HG03354 (cell line): Measurements from ENCODE around the gene FGF13.

ENCODE experiments used
- ATAC-seq: cut with Tn5 transposase; IDR thresholded peaks from one replicate; pipeline ENCODE4 v1.9.1; 2021; ENCODE audit warnings: mild to moderate bottlenecking; ENCODE audit not compliant: unreplicated experiment, poor library complexity, severe bottlenecking

Gene FGF13

DNA sequence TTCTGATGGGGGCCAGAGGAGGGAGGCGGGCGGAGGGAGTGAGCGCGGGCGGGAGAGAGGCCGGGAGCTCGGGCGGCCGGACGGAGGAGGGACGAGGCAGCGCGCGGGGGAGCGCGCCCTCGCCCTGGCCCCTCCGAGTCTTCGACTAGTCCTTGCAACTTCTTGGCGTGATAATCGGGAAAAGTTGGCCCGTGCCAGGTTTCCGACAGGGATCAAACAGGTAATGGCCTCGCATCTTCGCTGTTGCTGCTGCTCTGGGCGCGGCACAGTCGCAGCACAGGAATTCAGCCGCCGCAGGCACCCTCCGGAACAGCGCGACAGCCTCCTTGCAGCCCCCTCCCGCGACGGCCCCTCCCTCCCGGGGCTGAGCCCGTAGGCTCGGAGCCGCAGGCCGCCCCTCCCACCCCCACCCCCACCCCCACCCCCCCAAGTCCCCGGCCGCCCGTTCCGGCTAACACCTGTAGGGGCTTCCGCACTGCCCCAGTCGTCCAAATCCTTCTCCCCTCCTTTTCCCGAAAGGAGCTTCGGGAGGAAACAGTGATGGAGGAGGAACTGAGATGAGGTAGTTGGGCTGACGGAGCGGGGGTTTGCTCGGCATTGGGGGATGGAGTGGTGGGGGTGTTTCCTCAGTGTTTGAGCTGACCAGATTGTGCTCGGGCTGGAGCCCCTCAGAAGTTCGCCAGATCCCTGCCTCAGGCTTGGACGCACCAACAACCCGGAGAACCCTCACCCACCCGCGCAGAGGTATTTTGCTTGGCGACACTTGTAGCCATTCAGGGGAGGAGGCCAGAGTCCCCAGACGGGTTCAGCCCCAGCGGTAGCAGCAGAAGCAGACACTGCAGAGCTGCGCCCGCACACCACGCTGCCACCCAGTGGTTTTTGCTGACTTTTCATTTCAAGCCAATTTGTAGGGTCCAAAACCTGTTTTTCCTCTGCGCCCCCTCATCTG, at the start of gene FGF13:
Gene FGF13 (minus strand): TSS at position 319 of the 949 bp plus-strand sequence. CDS start 714 bp downstream, outside the sequence.
- no peak for ATAC-seq

GRCh38 chrX:138759217-138759943, 47.9 kb upstream of the FGF13 start:
- no peak for ATAC-seq

DNA sequence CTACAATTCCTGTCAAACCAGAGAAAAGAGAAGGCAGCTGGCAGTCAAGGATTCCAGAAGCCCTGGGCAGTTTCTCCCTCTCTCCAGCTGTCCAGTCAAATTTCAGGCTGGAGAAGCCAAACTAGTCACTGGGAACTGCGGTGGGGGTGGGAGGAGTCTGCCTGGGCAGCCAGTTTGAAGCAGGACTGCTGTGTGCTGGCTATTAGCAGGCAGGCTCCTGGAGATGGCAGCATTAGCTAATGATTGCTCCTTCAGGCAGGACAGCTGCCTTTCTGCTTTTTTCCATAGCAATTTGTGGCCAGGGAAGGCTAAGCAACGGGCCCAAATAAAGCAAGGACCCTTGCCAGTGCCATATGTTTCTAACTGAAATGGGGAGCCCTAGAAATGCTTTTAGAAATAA, 44.7 kb upstream of the FGF13 start:
- ATAC-seq: no peak

GRCh38 chrX:138754861-138755260, 43.3 kb upstream of the FGF13 start:
- no peak for ATAC-seq

DNA sequence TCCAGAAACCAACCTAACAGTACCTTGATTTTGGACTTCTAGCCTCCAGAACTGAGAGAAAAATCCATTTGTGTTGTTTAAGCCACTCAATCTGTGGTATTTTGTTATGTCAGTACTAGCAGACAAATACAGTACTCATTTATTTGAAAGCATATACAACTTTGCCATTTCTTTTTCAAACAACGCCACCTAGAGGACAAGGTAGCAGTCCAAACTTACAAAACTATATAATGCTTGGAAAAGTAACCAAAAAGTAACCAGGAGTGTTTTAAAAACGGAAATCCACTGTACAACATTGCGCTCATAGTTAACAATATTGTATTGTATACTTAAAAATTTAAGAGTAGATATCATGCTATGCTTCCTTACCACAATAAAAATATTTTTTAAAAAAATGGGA, 37.0 kb upstream of the FGF13 start:
- ATAC-seq: no peak

GRCh38 chrX:138745196-138745595, 33.7 kb upstream of the FGF13 start:
- ATAC-seq: peak; percentile 82

DNA sequence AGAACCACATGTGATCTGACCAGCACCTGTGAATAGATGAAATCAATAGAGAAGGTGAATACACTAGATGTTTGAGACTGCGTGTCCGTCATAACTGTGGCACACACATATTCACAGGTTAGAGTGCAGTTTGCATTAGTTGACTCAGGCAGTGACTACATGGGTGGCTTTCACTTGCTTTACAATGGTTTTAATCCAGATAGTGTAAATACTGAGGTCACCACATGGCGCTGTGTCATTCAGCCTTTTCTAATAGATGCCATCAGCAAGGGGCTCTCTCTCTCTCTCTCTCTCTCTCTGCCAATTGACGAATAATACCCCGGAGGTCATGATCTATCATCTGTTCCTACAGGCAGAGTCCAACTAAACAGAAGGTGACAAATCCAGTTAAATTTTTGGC, 30.7 kb upstream of the FGF13 start:
- no peak for ATAC-seq

GRCh38 chrX:138740341-138740740, 28.8 kb upstream of the FGF13 start:
- ATAC-seq: no peak

DNA sequence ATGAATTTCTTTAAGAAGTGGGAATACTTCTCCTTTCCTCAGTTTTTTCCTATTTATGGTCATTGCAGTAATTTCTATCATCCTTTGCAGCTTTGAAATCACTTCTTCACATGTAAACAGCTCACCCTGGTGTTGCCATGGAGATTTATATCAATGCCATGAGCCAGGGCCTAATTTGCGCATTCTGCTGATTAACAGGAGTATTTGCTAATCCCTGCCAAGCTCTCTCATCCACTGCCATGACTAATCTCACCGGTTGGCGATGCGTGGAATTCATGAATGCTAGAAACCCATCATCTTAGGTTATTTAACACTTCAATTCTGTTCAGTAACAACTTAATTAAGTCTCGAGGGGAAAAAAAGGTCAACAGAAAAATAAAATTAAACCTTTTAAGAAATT, 11.8 kb upstream of the FGF13 start:
- ATAC-seq: no peak

- no peak for ATAC-seq
Measured at GRCh38 chrX:138719396-138719795, 7.9 kb upstream of the FGF13 start.

- ATAC-seq: no peak
Measured at GRCh38 chrX:138718941-138719340, 7.4 kb upstream of the FGF13 start.

GRCh38 chrX:138710866-138711341, 613 bp downstream of the FGF13 start:
- no peak for ATAC-seq

DNA sequence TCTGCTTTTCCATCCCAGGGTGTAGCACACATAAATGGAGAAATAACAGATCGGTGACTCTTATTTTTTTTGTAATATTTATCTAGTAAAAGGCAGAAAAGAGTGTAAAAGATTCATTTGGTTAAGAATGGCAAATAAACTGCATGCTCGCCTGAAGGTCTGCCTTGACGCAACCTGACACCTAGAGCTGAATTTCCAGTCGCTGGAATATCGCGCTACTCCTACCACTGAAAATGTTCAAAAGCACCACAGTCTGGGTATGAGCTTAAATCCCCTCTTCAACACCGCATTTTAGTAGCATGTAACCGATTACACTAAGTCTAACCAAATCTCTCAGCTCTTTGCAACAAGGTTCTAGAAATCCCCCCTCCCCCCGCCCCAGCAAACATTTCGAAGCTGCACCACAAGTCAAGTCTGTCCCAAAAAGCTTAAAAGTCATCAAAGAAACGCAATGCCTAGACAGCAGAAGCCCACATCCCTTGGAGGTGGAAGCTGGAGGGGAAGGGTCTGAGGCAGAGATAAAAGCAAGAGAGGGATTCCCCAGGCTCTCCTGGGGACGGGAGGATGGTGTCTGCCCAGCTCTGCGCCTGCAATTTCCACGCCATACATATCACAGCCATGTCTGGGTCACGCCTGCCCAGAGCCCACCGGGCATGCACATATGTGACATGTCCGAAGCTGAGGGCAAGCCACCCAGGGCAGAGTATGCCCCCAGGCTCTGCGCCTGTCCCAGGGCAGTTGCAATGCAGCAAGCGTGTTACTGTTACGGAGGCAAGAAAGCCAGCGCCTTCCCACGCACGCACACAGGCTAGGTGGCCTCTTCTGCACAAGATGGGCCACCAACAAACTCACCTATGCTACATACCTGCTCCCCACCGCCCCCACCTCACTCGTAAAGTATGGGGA, 1.4 kb downstream of the FGF13 start:
- no peak for ATAC-seq

DNA sequence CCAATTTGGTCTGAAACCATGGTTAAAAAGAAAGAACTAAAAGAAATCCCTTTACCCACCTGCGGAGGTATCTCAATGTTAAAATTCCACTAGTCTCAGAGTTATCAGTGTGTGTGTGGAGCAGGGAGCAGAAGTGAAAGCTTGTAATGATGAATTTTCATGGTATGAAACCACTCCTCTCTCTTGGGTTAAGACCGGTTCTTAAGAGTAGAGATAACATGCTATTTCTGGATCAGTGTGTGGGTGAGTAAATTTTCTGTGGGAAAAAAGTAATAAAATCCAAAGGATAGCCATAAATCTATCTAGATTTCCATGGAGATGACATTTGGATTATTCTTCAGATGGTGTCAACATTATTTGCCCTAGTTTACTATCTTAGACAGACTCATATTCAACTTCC, 3.2 kb downstream of the FGF13 start:
- ATAC-seq: no peak

DNA sequence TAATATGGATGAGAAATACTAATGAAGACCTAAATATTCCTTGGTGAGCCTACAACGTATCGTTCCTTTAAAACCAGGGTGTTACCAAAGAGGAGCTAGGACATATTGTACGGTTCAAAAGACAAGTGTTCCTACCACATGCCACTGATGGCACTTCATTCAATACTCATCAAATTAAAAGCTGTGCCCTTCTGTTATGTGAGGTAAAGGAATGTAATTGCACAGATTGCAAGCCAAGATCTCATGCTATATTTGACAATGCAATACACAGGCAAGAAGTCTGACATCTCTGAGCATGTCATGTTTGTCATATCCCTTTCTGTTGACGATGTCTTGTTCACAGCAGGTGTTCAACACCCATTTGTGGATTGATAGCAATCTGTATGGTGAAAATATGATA, 6.9 kb downstream of the FGF13 start:
- ATAC-seq: no peak

GRCh38 chrX:138704101-138704500, 7.4 kb downstream of the FGF13 start:
- ATAC-seq: no peak

- no peak for ATAC-seq
Measured at GRCh38 chrX:138692591-138692990, 18.9 kb downstream of the FGF13 start.

DNA sequence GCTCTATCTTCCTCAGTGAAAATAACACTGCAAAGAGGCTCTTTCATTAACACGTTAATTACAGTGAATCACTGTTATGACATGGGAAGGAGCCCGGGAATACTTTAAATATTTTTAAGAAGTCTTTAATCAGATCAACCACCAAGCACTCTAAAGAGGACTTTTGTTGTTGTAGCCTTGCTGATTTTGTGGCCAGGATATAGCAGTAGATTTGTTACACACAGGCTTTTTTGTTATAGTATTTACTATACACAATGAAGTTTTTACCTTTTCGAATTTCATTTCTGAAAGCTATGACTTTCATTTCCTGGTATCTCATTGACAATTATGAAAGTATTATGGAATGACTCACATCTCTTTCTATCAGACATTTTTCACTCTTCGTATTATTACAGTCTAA, 20.3 kb downstream of the FGF13 start:
- ATAC-seq: no peak

- ATAC-seq: no peak
Measured at GRCh38 chrX:138690591-138690990, 20.9 kb downstream of the FGF13 start.

DNA sequence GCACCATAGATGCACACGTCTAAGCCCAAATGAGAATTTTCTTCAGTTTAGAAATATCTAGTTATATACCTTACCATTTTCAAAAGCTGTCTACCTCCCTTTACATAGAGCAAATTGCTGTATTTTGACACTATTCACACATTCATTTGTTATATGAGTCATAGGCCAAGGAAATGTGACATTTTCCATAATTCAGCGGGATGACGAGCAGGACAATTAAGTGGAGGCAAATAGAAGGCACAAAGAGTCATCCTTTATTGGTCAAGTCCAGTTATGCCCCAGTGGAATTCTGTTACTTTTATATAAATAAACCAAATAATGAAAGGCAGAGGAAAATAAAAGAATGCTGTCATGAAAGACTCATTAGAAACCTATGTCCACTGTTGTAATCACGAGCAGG, 27.9 kb downstream of the FGF13 start:
- no peak for ATAC-seq
